ENCODE data around the gene RAX2. TPM values are rescaled to one million over a fixed set of nuclear protein-coding genes. Genes with fewer than 3 reads are reported as not detected.

RAX2 gene
- total and polyA plus RNA-seq, 2 of the 8 experiments (the other 6 are each of a cell fraction or from before 2014, with no cell fraction given): 0.08 TPM; not detected in 1

GRCh38 chr19:3768015-3768747, 3.8 kb downstream of the RAX2 start (continued):
- TF ChIP-seq ASH2L (IDR thresholded peaks at IDR 0.05; ENCODE audit: low read length): no peak
- TF ChIP-seq SUZ12 (IDR thresholded peaks at IDR 0.05; ENCODE audit: low read length): no peak
